ENCODE measurements around the gene IGF1R.

IGF1R gene

GRCh38 chr15:98896802-98897732 is 248.7 kb downstream of the IGF1R start:
- peak; percentile 100 for DNase-seq

DNA sequence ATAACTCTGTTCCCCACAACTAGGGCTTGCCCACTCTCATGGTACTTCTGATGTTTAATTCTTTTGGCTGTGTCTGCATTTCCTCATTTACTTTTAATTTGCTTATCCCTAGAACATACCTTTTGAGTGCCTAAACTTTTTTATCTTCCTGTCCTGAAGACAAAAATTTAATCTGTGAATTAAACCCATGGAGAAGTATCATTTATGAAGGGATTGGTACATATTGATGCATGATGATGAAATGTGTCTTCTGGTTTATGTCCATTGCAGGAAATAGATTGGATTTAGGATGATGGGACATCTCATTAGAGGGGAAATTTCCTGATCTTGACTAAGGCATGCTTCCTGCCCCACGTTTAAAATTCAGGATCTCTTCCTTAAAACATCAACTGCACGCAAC is 249.8 kb downstream of the IGF1R start:
- DNase-seq, result no peak

- no peak for DNase-seq
These were observed 251.1 kb downstream of the IGF1R start for GRCh38 chr15:98899272-98900021.

DNA sequence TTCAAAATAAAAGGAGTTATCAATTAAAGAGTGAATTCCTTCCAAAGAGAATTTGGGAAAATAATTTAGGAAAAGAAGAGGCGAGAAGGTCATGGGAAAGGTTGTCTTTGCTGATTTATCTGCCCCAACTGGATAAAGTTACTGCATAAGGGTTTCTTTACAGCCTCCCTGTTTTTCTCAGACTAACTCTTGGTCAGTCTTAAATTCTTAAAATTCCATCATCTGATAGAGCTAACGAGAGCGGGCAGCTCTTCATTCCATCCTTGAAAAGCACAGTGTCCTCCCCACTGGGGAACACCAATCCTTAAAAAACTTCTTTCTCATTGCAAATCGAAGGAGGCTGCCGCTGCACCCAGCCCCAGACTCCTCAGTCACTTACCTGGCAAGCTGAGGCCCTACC is 252.0 kb downstream of the IGF1R start:
- DNase-seq, result peak; percentile 62

DNA sequence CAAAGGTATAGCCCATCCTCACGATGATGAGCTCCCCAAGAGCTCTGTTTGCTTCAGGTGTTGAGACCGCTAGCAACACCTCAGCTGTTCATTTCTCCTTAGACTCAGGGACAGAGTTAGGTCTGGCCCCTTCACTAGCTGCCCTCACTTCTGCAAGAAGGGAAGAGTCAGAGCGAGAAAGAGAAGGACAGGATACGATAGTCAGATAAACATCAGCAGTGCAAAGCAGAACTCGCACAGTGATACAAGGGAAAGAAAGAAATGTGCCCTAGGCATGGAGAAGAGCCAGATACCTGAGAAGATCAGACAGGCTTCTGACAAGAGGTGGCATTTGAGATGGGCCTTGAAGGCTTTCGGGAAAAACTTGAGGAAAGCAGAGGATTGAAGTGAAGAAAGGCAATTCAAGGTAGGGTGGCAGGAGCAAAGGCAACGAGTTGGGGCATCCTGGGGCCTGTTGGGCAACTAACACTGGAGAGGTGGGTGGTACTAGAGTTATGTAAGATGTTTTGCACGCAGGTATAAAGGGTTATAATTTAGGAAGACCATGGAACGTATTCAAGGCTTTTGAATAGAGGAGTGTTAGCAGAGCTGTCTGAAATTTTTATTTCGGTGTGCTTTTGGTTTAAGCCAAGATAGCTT is 253.2 kb downstream of the IGF1R start:
- no peak for DNase-seq

GRCh38 chr15:98902931-98903330 is 254.6 kb downstream of the IGF1R start:
- no peak for DNase-seq

- DNase-seq, result peak; percentile 84
These were observed 255.2 kb downstream of the IGF1R start for GRCh38 chr15:98903377-98904018.

DNA sequence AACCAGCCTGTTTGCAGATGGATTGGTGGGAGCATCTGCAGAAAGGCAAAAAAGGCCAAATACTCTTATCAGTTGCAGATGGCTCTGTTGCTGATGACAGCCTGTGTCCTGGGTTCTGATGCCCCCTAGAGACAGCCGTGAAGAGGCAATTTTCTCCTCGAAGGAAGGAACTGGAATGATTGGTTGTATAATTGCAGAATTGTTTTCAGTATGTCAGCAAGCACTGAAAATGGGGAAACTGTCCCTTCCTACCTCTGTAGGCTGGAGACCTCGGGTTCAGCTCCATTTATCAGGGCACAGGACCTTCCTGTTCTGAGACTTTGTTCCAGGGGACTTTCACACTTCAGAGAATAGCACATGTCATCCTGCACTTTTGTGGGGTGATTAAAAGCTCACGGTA is 256.2 kb downstream of the IGF1R start:
- peak; percentile 72 for DNase-seq

GRCh38 chr15:98905963-98906711 is 257.8 kb downstream of the IGF1R start:
- DNase-seq, result peak; percentile 32

DNA sequence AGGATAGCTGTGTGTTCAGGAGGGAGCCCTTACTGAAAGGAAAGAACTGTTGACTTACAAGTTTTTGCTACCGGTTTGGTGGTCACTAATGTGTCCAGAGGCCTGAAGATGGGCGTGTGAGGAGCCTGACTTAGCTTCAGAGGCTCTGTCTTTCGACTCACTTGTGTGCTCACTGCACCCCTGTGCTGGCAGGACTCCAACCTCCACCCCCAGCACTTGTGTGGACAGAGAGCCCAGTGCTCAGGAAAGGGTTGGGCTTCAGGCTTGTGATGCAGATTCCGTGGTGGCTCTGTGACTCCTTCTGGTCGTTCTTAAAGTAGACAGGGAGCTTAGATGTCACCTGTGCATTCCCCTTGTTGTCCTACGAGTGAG is 258.4 kb downstream of the IGF1R start:
- DNase-seq, result peak; percentile 51

- DNase-seq, result no peak
These were observed 259.7 kb downstream of the IGF1R start for GRCh38 chr15:98907927-98908471.

DNA sequence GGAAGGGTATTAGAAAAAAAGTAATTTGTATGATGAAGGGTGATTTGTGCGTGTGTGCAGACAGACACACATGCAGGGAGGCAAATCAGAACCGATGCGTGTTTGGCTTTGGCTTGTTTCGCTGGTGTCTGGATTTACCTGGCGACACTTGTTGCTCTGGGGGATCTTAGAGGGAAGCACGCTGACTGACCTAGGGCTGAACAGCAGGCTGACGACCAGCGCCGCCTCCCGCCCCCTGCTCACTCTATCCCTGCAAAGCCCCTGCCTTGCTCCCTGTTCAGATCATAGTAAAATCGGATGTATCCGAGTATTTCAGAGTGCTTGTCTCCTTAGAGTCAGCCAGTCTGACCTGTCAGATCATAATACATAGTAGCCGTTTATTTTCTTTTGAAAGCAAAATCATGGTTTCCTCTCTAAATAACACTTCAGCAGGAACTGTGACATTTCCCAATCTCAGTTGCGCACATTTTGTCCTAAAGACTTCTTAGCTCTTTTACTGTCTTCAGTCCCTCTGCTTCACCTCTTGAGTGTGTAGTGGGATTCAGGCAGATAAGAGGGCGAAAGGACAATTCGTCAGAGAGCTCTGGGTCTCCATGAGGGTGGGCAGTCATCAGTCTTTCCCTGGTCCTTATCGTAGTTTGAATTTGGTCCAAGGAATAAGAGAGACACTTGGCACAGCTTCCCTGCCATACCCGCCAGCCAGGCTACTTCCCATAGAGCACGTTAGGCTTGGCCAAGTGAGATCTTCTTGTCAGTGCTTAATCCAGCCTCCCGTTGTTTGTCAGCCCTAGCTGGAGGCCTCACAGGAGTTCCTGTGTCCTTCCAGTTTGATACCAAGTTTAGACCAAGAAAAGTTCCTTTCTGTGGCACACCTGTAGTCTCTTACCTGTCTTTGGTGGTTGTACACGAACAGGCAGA is 261.9 kb downstream of the IGF1R start:
- DNase-seq, result no peak

DNA sequence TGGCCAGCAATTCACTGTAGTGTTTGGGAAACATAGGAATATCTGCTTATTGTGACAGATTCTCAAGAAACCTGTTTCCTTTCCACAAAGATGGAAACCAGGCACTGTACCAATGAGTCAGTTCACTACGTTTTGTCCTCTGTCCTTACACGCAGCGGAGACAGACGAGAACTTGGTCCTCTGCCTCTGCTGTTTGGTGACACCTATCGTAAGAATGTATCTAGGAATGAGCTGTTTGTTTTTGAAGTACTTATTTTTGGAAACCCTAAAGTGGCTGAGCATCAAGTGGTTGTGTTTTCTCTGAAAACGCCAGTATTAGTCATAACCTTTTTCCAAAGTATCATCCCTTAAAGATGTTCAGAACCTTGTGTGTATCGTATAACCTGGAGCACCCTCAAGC is 266.3 kb downstream of the IGF1R start:
- DNase-seq, result peak; percentile 90

DNA sequence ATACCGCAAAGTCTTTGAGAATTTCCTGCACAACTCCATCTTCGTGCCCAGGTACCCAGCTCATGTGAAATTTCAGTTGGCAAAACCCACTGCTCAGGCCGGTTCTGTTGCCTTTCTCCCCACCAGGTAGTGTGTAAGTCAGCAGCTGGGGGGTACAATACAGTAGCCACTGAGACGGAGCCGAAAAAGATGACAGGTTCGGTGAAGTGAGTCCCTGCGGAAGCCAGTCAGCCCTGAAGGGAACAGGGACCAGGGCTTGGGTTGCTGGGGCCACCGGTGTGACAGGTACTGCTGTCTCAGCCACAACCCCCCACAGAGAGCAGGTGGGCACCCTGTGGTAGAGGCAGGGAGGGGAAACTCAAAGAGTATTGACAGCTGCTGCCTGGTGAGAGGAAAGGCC is 268.5 kb downstream of the IGF1R start:
- no peak for DNase-seq

GRCh38 chr15:98917417-98917816 is 269.1 kb downstream of the IGF1R start:
- no peak for DNase-seq

DNA sequence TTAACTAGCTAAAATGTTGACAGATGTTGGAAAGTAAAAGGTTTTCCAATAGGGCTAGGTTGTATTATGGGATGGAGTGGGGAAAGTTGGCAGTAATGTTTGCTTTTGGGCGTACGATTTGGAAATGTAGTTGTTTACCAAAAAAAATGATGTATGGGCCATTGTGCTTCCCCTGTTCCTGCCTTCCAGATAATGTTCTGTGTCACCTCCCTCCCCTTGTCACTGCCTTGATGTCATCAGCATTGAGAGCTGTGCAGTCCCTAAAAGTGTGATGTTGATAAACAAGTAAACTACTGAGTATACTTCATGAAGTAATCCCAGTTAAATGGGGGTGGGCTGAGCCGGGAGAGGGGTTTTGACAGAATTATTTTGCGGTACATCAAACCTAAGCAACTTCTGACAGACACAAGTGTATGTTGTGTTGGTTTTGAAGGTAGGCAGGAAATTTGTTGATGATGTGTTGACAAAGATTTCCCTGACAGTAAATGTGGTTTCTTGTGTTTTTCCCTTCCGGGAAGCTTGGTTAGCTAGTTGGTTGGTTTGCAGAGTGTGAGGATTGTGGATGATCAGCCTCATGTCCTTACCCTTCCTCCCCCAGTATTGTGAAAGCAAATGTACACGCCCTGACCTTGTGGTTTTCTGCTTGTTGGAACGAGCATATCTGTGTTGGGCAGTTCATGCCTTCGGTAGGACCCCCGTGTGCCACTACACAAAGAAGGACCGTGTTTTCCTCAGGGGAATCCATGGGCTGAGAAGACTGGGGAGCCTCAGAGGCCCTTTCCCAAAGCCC is 271.9 kb downstream of the IGF1R start:
- DNase-seq, result no peak

GRCh38 chr15:98923171-98923570 is 274.8 kb downstream of the IGF1R start:
- DNase-seq, result no peak

DNA sequence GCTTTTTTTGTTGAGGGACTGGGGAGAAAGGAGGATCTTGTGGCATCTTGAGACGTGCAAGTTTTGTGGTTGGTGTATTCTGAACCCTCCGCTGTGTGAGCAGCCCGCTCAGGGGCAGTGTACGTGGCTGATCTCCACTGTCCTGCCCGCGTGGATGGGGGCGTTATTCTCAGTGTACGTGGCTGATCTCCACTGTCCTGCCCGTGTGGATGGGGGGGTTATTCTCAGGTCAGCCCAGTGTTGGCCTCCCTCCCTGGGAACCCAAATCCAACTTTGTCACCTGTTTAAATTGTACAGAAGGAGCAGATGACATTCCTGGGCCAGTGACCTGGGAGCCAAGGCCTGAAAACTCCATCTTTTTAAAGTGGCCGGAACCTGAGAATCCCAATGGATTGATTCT is 275.2 kb downstream of the IGF1R start:
- no peak for DNase-seq

DNA sequence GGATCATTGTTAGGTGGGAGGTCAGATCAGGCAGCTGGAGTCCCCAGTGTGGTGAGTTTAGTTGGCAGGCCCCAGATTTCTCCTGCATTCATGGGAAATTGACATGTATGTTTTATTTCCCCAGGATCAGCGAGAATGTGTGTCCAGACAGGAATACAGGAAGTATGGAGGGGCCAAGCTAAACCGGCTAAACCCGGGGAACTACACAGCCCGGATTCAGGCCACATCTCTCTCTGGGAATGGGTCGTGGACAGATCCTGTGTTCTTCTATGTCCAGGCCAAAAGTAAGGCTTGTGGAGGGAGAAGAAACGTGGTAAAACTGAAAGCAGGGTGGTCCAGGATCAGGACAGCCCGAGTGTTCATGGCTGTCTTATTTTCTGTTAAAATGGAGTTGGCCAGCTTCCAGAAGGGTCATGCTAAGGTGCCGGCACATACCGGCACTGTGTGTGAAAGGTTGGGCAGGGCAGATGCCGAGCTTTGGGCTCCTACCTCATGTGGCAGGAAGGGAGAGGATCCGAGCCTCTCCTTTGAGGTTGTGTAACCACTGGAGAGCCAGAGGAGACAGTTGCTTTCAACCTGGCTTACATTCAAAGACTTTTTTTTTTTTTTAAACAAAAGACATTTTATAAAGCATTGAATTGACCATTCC is 276.2 kb downstream of the IGF1R start:
- no peak for DNase-seq

DNA sequence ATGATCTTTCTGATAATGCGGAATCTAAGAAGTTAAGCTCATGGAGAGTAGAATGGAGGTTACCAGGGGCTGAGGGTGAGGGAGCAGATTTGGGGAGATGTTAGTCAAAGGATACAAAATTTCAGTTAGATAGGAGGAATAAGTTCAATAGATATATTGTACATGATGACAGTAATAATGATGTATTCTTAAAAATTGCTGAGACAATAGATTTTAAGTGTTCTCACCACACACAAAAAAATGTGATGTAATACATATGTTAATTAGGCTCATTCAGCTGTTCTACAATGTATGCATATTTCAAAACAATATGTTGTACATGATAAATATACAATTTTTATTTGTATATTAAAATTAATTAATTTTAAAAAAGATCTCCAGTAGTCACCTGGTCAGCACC is 277.9 kb downstream of the IGF1R start:
- no peak for DNase-seq

All from fibroblast of skin of right quadriceps (primary cell).